Adrenal gland (tissue), 5 donors: Measurements from ENCODE around the gene KAT8.

Source experiments
- POLR2A ChIP-seq, 2 donors: fragments of 450-650 bp; IDR thresholded peaks; one replicate each; pipeline ENCODE4 v1.6.1; 2017; ENCODE audit warnings: antibody characterized with exemption in 2 of 2, mild to moderate bottlenecking in 2 of 2, moderate library complexity in 1 of 2
- TF ChIP-seq, protein P1 (sequence below), 6 experiments: fragments of 450-650 bp in 4 of 6; fragments of 200-600 bp in 2 of 6; sonication (generic) in 1 of 6; IDR thresholded peaks; 1 replicate in 5 of 6; 2 replicates in 1 of 6; pipeline versions ENCODE4 v1.5.1 to v1.8.0; 2016 to 2021; ENCODE audit warnings: antibody characterized with exemption in 6 of 6, mild to moderate bottlenecking in 2 of 6, moderate library complexity in 1 of 6
- donor health status: DM: no; HTN: no; CAD: no.

DNA sequence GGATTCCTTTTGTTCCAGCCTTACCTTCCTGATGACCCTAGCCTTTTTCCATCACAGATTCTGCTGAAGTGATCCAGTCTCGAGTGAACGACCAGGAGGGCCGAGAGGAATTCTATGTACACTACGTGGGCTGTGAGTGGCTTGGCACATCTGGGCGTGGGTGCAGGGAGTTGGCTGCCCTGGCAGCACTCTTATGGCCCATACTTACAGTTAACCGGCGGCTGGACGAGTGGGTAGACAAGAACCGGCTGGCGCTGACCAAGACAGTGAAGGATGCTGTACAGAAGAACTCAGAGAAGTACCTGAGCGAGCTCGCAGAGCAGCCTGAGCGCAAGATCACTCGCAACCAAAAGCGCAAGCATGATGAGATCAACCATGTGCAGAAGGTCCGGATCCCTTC, 2.7 kb downstream of the KAT8 start:
- TF ChIP-seq, protein P1, sequence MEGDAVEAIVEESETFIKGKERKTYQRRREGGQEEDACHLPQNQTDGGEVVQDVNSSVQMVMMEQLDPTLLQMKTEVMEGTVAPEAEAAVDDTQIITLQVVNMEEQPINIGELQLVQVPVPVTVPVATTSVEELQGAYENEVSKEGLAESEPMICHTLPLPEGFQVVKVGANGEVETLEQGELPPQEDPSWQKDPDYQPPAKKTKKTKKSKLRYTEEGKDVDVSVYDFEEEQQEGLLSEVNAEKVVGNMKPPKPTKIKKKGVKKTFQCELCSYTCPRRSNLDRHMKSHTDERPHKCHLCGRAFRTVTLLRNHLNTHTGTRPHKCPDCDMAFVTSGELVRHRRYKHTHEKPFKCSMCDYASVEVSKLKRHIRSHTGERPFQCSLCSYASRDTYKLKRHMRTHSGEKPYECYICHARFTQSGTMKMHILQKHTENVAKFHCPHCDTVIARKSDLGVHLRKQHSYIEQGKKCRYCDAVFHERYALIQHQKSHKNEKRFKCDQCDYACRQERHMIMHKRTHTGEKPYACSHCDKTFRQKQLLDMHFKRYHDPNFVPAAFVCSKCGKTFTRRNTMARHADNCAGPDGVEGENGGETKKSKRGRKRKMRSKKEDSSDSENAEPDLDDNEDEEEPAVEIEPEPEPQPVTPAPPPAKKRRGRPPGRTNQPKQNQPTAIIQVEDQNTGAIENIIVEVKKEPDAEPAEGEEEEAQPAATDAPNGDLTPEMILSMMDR (IDR thresholded peaks at IDR 0.05): no peak
- TF ChIP-seq POLR2A (IDR thresholded peaks at IDR 0.05): no peak
